ENCODE data around the gene POLR3B.

The POLR3B gene

DNA sequence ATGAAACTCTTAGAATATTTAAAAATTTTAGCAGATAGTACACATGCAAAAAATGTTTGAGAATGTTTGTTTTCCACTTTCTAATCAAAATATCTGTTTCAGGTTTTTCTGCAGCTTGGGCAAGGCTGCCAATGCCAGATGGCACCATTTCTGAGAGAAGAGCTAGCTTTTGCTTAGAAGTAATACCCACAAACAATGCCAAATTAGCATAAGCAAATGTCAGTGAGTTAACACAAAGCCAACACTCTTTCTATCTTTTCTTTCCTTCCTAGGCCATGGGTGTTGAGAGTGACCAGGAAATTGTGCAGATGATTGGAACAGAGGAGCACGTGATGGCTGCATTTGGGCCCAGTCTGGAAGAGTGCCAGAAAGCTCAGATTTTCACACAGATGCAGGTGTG is 35.2 kb downstream of the POLR3B start:
- in situ Hi-C loops (cut with HindIII; ENCODE audit: low pct_unique_long_range_greater_than_20kb, low sequenced_read_pairs) = no loop called here
- DNase-seq (ENCODE audit: low read depth in 1 of 2, low spot score in 1 of 2) = no peak
- TF ChIP-seq JUND (IDR thresholded peaks at IDR 0.05; ENCODE audit: low read depth) = no peak

DNA sequence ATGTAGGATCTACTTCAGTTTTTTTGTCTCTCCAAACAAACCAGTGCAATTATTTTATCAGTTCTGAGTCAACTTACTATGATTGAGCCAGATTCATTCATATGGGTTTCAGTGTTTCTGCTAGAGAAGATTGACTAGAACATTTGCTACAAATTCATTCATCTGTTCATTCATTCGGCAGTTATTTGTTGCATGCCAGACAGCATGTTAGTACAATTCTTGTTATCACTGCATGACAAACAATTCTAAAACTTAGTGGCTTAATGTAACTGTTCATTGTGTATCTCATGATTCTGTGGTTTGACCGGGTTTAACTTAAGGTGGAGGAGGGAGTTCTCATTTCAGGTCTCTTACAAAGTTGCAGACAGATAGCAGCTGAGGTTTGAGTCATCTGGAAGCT is 52.3 kb downstream of the POLR3B start:
- no peak for DNase-seq (ENCODE audit: low read depth in 1 of 2, low spot score in 1 of 2)
- TF ChIP-seq JUND (IDR thresholded peaks at IDR 0.05; ENCODE audit: low read depth) = no peak
- in situ Hi-C loops (cut with HindIII; ENCODE audit: low pct_unique_long_range_greater_than_20kb, low sequenced_read_pairs) = no loop called here

DNA sequence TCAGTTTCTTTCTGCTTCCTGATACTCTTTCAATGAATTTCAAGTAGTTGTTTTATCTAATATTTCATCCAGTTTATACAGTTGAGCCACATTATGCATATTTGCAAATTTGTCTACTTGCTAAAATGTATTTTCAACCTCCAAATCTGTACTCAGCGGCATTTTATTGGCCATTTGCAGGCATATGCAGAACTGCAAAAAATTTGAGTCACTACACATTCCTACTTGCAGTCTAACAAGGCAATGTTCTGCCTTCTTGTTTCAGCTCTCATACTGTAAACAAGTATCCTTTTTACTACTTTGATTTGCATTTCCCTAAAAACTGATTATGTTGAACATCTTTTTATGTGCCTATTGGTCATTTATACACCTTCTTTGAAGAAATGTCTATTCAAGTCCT is 55.0 kb downstream of the POLR3B start:
- no peak for TF ChIP-seq JUND (IDR thresholded peaks at IDR 0.05; ENCODE audit: low read depth)
- no peak for DNase-seq (ENCODE audit: low read depth in 1 of 2, low spot score in 1 of 2)
- in situ Hi-C loops (cut with HindIII; ENCODE audit: low pct_unique_long_range_greater_than_20kb, low sequenced_read_pairs) = no loop called here

DNA sequence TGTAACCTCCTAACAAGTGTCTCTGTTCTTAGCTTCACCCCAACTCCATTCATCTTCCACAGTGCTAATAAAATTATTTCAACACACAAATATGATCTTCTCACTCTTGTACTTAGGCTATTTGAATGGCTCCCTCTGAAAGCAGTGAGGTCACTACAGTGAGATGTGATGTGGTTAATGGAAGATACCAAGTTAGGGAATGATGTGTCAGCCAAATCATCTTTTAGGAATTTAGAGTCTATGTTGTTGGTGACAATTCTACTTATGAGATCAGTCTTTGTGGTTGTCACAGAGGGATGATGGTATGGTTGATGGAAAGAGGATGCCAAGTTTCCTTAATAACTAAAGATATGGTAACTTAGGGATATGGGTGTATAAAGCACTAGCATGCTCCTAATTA is 57.6 kb downstream of the POLR3B start:
- in situ Hi-C loops (cut with HindIII; ENCODE audit: low pct_unique_long_range_greater_than_20kb, low sequenced_read_pairs) = no loop called here
- TF ChIP-seq JUND (IDR thresholded peaks at IDR 0.05; ENCODE audit: low read depth) = no peak
- no peak for DNase-seq (ENCODE audit: low read depth in 1 of 2, low spot score in 1 of 2)

DNA sequence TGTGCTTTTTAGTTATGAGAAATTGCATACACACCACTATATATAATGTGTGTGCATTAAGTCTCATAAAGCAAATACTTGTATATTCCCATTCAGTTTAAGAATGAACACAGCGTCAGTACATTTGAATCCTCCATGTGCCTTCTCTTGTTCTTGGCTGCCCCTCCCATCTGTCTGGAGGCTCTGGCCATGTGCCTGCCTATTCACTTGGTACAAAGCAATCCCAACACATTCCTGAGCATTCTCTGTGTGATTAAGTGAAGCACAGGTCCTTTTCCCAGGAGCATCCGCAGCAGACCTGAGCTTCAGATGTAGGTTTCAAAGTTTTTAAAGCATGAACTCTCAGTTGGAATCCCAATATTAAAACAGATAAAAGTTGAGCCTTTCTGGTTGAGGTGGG is 58.7 kb downstream of the POLR3B start:
- DNase-seq (ENCODE audit: low read depth in 1 of 2, low spot score in 1 of 2) = no peak
- in situ Hi-C loops (cut with HindIII; ENCODE audit: low pct_unique_long_range_greater_than_20kb, low sequenced_read_pairs) = no loop called here

DNA sequence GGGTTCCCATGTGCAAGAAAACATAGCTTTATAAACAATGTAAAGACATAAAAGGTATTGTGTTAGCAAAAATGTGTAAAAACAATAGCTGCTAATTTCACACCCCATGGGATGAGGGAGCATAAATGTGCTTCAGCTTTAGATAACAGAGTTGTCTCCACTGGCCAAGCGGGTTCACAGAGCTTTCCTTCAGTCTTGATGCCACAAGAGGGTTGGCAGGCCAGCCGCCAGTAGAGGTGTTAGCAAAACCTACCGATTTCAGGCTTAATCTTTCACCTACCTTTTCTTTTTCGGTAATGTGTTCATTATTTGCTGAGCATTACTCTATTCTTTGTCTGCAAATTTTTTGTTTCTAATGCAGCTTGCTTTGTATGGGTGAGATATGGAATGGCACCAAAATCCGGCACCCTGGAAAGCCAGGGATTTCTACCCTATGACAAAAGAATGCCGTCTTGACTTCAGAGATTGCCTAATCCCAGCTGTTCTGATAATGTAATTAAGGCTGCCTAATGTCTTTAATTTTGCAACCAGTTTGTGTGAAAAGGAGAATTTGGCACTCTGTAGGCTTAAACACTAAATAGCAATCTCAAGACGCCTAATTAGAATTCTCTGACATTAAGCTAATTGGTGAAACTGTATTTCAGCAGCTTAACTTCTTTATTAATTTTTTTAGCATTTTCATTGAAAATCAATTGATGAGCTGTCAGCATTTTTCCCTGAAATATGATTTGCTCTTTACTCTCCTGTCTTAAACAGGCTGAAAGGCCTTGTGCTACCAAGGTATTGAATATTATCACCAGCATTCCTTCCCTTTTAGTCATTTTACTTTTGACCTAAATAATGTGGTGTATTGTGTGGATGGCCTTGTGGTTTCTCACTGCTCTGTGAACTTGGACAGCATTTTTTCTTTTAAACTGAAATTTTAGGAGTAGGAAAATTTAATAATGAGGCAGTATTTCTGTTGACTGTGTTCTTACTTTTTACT is 60.7 kb downstream of the POLR3B start:
- in situ Hi-C loops (cut with HindIII; ENCODE audit: low pct_unique_long_range_greater_than_20kb, low sequenced_read_pairs) = no loop called here
- no peak for TF ChIP-seq JUND (IDR thresholded peaks at IDR 0.05; ENCODE audit: low read depth)
- DNase-seq (ENCODE audit: low read depth in 1 of 2, low spot score in 1 of 2) = no peak

More for the DNA sequence above, 58.7 kb downstream of the POLR3B start:
- TF ChIP-seq JUND (IDR thresholded peaks at IDR 0.05; ENCODE audit: low read depth) = no peak

DNA sequence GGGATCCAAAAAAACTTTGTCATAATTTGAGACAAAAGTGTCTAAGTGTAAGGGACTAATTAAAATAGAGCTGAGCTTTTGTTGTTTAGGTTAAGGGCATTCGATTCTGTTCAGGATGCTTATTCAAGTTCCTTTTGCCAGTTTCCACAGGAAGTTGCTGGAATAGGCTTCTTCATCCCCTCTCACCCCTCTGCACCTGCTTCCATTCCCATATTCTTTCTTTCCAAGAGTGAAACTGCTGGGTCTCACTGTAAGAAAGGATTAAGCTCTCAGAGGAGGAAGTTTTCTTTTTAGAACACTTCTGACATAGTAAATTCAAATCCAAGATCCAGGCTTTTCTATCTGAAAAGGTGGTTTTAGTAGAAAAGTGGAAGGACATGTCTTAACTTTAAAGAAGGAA is 61.4 kb downstream of the POLR3B start:
- no peak for TF ChIP-seq JUND (IDR thresholded peaks at IDR 0.05; ENCODE audit: low read depth)
- DNase-seq (ENCODE audit: low read depth in 1 of 2, low spot score in 1 of 2) = no peak
- in situ Hi-C loops (cut with HindIII; ENCODE audit: low pct_unique_long_range_greater_than_20kb, low sequenced_read_pairs) = no loop called here

DNA sequence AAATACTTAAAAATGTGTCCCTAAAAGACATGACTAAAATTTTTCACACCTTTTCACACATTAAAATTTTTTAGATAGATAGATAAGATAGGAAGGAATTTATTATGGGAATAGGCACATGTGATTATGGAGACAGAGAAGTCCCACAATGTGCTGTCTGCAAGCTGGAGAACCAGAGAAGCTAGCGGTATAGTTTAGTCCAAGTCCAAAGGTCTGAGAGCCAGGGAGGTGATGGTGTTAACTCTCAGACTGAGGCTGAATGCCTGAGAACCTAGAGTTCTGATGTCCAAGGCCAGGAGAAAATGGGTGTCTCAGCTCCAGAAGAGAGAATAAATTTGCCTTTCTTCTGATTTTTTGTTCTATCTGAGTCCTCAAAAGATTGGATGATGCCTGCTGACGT is 65.7 kb downstream of the POLR3B start:
- DNase-seq (ENCODE audit: low read depth in 1 of 2, low spot score in 1 of 2) = no peak
- no peak for TF ChIP-seq JUND (IDR thresholded peaks at IDR 0.05; ENCODE audit: low read depth)
- in situ Hi-C loops (cut with HindIII; ENCODE audit: low pct_unique_long_range_greater_than_20kb, low sequenced_read_pairs) = no loop called here

DNA sequence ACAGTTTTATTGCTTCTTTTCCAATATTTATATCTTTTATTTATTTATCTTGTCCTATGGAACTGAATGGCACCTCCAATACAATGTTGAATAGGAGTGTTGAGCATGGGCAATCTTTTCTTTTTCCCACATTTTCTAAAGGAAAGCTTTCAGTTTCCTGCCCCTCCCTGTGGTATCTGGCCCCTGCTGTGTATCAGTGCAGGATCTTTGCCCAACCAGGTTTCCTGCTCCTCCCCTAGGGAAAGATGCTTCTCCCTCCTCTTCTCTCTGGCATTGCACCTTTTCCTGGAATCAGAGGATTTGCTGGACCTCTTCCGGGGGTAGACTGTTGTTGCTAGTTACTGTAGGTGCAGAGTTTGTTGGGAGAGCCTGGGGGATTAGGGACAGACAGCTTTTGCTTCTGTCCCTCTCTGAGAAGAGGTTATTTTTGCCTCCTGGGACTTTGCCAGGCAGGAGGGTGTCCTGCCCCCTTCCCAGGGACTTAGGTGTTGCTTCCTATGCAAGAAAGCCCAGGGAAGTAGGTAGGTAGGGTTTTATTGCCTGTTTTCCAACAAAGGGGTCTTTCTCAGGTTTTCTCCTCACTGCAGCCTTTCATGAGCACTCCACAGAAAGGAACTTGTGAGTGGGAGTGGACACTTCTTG is 67.6 kb downstream of the POLR3B start:
- no peak for DNase-seq (ENCODE audit: low read depth in 1 of 2, low spot score in 1 of 2)
- in situ Hi-C loops (cut with HindIII; ENCODE audit: low pct_unique_long_range_greater_than_20kb, low sequenced_read_pairs) = no loop called here
- no peak for TF ChIP-seq JUND (IDR thresholded peaks at IDR 0.05; ENCODE audit: low read depth)

DNA sequence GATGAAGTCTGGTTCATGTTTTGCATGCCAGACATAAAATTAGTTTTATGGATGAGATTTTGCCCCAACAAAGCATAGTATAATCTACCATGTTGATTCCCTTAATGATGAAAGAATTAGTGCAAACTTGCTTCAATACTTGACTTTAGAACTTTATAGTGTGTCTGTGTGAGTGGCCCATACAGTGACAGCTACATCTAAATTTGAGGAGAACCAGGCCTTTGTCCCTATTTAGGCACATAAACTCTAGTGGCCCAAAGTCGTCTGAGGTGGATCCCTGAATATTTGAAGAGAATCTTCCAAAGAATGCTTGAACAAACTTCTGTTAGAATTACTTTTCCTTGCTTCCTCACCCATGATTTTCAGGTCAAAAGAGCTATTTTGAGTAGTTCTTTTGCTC is 70.4 kb downstream of the POLR3B start:
- no peak for TF ChIP-seq JUND (IDR thresholded peaks at IDR 0.05; ENCODE audit: low read depth)
- in situ Hi-C loops (cut with HindIII; ENCODE audit: low pct_unique_long_range_greater_than_20kb, low sequenced_read_pairs) = no loop called here
- DNase-seq (ENCODE audit: low read depth in 1 of 2, low spot score in 1 of 2) = no peak

DNA sequence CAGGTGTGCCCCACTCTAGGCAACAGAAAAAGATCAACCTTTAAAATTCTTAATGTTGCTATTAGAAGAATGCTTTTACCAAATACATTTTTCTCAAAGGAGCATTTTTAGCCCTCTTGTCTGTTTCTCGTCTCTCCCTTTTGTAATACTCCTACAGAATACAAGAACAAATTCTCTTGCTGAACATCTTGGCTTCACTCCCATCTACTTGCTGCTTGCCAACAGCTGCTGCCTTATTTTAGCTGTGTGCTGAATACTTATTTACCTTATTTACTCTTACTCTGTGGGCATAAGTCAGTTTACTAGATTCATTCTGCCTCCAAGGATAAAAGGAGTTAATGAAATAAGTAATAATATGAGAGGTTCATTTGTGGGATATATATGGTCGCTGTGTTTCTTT is 70.8 kb downstream of the POLR3B start:
- in situ Hi-C loops (cut with HindIII; ENCODE audit: low pct_unique_long_range_greater_than_20kb, low sequenced_read_pairs) = no loop called here
- no peak for TF ChIP-seq JUND (IDR thresholded peaks at IDR 0.05; ENCODE audit: low read depth)
- peak in 1 of 2 experiments; percentile 6 for DNase-seq (ENCODE audit: low read depth in 1 of 2, low spot score in 1 of 2)

DNA sequence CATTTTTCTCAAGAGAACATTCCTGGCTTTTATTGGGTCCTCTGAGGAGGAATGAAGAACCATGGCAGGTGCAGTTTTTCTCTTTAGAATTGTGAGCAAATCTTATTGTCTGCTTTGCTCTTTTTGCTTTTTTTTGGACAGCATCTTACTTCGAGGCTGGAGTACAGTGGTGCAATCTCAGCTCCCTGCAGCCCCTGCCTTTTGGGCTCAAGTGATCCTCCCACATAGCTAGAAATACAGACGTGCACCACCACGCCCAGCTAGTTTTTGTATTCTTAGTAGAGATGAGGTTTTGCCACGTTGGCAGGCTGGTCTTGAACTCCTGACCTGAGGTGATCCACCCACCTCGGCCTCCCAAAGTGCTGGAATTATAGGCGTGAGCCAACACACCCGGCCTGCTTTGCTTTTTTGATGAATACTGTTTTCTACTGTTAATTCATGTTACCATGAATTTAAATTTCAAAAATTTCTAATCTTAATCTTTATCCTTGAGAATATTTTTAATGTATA is 71.5 kb downstream of the POLR3B start:
- no peak for DNase-seq (ENCODE audit: low read depth in 1 of 2, low spot score in 1 of 2)
- no peak for TF ChIP-seq JUND (IDR thresholded peaks at IDR 0.05; ENCODE audit: low read depth)
- in situ Hi-C loops (cut with HindIII; ENCODE audit: low pct_unique_long_range_greater_than_20kb, low sequenced_read_pairs) = no loop called here

DNA sequence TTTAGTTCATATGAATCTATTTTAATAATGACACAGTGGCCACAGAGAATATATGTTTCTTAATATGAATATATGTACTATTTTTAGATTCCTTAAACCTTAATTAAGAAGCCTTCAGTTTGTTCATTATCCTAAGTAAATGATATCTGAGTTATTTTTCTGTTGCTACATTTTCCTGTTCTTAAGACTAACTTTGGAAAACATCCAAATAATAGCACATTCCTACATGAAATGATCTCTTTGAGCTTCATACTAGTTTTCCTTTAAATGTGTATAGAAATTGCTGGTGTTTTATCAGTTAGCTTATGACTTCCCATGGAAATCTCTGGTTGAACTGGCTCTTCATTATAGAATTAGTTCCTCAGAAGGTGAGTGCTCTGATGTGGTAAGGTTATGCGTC is 72.1 kb downstream of the POLR3B start:
- DNase-seq (ENCODE audit: low read depth in 1 of 2, low spot score in 1 of 2) = no peak
- no peak for TF ChIP-seq JUND (IDR thresholded peaks at IDR 0.05; ENCODE audit: low read depth)
- in situ Hi-C loops (cut with HindIII; ENCODE audit: low pct_unique_long_range_greater_than_20kb, low sequenced_read_pairs) = no loop called here
